SKM-1 (cell line): ENCODE data around the gene ZC3H18.

Source experiments
- DNase-seq: peaks from one replicate; lab custom pipeline; 2025; ENCODE audit not compliant: unreplicated experiment; lab: John Stamatoyannopoulos, UW

Gene ZC3H18

GRCh38 chr16:88548985-88549384, 21.2 kb upstream of the ZC3H18 start:
- DNase-seq, result no peak

DNA sequence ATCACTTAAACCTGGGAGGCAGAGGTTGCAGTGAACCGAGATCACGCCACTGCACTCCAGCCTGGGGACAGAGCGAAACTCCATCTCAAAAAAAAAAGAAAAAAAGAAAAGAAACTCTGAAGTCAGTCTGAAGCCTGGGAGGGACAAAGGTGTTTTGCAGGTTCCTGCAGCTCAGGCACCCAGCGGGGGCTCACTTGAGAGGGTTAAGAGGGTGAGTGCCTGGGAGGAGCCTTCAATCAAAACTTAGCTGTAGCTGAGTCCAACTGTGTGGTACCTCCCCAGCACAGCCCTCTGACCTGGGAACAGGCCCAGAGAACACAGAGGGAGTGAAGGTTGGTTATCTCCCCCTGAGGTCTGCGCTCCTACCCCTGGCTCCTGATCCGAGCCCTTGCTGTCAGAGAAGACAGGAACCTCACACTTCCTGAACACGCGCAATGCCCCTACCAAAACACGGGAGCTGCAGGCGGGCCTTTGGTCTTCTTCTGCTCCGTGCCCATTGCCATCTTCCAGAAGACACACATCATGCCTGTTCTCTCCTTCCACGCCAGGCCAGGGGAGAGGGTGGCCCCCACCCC, 20.4 kb upstream of the ZC3H18 start:
- DNase-seq, result no peak

DNA sequence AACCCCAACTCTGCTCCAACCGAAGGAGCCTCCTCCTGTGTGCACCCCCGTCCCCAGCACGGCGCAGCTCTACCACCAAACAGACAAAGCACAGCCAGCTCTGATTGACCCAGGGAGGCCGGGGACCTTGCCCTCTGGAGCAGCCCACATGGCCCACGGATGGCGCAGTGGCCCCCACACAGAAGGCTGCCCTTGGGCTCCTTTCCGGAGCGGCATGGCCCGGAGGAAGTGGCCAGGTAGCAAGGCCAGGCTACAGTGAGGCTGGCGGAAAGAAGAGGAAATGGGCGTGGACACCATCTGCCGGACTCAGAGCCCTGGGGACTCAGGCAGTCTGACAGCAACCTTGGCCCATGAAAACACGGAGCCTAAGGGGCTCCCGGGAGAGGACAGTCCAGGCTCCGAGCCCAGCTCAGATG, 19.9 kb upstream of the ZC3H18 start:
- DNase-seq, result no peak

GRCh38 chr16:88552166-88552565, 18.0 kb upstream of the ZC3H18 start:
- DNase-seq, result no peak

DNA sequence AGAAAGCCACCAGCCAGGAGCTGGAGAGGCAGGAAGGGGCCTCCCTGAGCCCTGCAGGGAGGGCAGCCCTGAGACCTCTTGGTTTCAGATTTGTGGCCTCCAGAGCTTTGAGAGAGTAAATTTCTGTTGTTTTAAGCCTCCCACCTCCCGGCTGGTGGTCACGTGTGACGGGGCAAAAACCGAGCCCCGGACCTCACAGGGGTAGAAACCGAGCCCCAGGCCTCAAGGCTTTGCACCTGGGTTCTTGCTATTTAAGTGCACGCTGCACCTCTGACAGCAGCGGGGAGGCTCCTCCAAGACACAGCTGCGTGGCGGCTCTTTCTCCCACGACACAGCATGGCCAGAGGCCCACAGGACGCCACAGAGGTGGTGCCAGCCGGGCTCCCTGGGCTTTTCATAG, 17.4 kb upstream of the ZC3H18 start:
- no peak for DNase-seq

- DNase-seq, result no peak
These were observed 16.5 kb upstream of the ZC3H18 start for GRCh38 chr16:88553739-88554138.

- DNase-seq, result no peak
These were observed 15.4 kb upstream of the ZC3H18 start for GRCh38 chr16:88554711-88555264.

GRCh38 chr16:88556294-88556988, 13.8 kb upstream of the ZC3H18 start:
- DNase-seq, result no peak

- DNase-seq, result peak; percentile 29
These were observed 11.5 kb upstream of the ZC3H18 start for GRCh38 chr16:88558457-88559442.

DNA sequence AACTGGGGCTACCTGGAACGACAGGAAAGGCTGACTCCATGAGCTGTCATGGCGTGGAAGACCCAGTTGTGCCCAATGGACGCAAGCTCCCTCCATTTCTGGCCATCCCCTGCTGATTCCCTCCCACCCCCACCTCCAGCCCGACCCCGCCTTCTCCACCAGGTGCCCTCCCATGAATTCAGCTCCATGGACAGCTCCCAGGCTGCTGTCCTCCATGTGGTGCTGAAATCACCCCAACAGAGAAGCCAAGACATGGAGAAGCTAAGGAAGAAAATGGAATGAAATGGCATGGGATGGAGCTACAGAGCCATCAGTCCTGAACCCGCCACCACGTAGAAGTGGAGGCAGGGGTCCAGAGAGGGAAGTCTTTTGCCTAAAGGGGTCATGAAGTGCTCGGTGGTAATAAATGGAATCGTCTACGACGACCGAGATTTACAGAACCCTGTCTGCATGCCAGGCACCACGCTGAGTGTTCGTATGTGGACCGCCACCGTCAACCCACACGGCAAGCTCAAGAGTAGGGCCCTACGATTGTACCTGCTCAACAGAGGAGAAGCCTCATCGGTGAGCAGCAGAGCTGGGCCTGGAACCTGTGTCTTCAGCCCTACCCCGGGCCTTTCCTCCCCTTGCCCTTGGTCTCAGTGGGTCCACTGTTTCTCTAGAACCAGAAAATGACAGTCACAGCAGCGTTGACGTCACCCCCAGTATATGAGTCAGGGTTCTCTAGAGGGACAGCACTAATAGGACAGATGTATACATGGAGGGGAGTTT, 9.3 kb upstream of the ZC3H18 start:
- no peak for DNase-seq

- peak; percentile 35 for DNase-seq
These were observed 8.5 kb upstream of the ZC3H18 start for GRCh38 chr16:88561485-88562359.

DNA sequence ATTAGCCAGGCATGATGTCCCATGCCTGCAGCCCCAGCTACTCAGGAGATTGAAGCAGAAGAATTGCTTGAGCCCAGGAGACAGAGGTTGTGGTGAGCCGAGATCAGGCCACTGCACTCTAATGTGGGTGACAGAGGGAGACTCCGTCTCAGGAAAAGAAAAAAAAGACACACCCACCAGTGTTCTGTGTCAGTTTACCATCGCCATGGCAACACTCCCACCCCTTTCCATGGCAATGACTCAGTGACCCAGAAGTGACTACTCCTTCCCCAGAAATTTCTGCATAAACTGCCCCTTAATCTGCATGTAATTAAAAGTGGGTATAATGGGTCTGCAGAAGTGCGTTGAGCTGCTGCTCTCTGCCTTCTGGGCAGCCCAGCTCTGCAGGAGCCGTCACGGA, 4.0 kb upstream of the ZC3H18 start:
- no peak for DNase-seq

- no peak for DNase-seq
These were observed 1.2 kb upstream of the ZC3H18 start for GRCh38 chr16:88568710-88569613.

DNA sequence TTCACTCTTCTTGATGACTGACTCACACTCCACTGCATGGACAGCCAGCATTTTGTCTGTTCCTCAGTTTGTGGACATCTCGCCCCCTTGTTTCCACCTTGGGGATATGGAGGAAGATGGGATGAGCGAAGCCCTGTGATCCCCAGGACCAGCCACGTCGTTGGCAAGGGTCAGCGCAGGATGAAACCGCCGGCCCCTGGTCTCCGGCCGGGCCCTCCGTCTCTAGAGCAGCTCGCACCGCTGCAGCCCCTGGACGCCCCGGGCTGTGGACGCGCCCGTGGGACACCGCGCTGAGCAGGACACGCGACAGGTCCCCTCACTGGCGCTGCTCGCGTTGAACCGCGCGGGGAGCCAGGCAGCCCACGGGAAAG, 604 bp upstream of the ZC3H18 start:
- no peak for DNase-seq

DNA sequence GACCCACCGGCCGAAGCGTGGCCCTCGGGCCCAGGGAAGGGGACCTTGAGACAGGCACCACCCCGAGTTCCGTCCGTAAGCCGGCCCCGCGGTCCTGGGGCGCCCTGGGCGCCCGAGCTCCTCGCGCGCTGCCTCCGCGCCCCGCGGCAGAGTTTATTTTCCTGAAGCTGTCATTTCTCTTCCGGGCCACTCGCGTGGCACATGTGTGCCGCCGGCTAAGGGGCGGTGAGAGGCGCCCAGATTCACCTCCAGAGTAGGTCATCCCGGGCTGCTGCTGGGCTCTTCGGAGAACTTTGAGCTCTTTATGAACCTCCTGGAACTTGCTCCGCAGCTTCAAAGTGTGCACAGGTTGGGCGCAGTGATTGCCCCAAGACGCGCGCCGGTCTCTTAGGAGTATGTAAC, 489 bp downstream of the ZC3H18 start:
- no peak for DNase-seq

- DNase-seq, result no peak
These were observed 5.0 kb downstream of the ZC3H18 start for GRCh38 chr16:88575251-88575650.

GRCh38 chr16:88576307-88576706, 6.1 kb downstream of the ZC3H18 start:
- no peak for DNase-seq

DNA sequence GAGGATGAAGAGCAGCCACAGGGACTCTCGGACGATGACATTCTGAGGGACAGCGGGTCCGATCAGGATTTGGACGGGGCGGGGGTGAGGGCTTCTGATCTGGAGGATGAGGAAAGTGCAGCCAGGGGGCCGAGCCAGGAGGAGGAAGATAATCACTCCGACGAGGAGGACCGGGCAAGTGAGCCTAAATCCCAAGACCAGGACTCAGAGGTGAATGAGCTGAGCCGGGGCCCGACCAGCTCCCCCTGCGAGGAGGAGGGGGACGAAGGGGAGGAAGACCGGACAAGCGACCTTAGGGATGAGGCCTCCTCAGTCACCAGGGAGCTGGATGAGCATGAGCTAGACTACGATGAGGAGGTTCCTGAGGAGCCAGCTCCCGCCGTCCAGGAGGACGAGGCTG, 7.0 kb downstream of the ZC3H18 start:
- no peak for DNase-seq
